Motor neuron (in vitro differentiated cells): ENCODE measurements around the gene CAMTA1. TPM values are rescaled to one million over a fixed set of nuclear protein-coding genes. Genes with fewer than 3 reads are reported as not detected.

Experiments used
- ATAC-seq, 8 experiments: fragments of 200-7000 bp; cut with Tn5 transposase; replicated peaks in 6 of 8; 2 replicates each; pipeline ENCODE4 v1.8.0; 2021; ENCODE audit warnings: mild to moderate bottlenecking in 8 of 8, moderate library complexity in 8 of 8
- H3K27ac ChIP-seq, 2 donors: fragments of 250-450 bp; sonication (Bioruptor Pico); 2 replicates each; pipeline ENCODE4 v1.9.0; 2021; ENCODE audit warnings: antibody characterized with exemption in 2 of 2, mild to moderate bottlenecking in 2 of 2, moderate library complexity in 1 of 2
- H3K4me1 ChIP-seq, 2 donors: fragments of 250-450 bp; sonication (Bioruptor Pico); replicated peaks in 1 of 2; 2 replicates each; pipeline ENCODE4 v1.6.1; 2021; ENCODE audit warnings: antibody characterized with exemption in 2 of 2, mild to moderate bottlenecking in 2 of 2, moderate library complexity in 1 of 2
- H3K4me3 ChIP-seq, 5 donors: fragments of 250-450 bp; sonication (Bioruptor Pico); 2 replicates each; pipeline ENCODE4 v1.9.0; 2021; ENCODE audit warnings: antibody characterized with exemption in 5 of 5, mild to moderate bottlenecking in 5 of 5, moderate library complexity in 4 of 5
- WGBS, 10 experiments: fragments of 450-650 bp; shearing (Covaris generic); methylation state at CpG; one replicate each; pipeline ENCODE4 v1.0.0; 2022; 5-methylcytosine and 5-hydroxymethylcytosine counted together
- in situ Hi-C, 9 experiments: fragments of 400-800 bp; cut with MboI; loops; one replicate each; pipeline ENCODE4 v1.15.0; 2021; ENCODE audit warnings: low sequenced_read_pairs in 9 of 9, low pct_unique_long_range_greater_than_20kb in 2 of 9; ENCODE audit not compliant: unreplicated experiment in 9 of 9
- total RNA-seq, 8 experiments: library from RNA; unstranded; fragments of 300-600 nt; gene quantifications; 2 replicates each; pipeline versions ENCODE4 v1.2.3 to v1.2.4, GENCODE V29; 2022

CAMTA1 gene
- total RNA-seq, 8 experiments from 2014 or later, result 38.5 to 145 (median 77.6) TPM

DNA sequence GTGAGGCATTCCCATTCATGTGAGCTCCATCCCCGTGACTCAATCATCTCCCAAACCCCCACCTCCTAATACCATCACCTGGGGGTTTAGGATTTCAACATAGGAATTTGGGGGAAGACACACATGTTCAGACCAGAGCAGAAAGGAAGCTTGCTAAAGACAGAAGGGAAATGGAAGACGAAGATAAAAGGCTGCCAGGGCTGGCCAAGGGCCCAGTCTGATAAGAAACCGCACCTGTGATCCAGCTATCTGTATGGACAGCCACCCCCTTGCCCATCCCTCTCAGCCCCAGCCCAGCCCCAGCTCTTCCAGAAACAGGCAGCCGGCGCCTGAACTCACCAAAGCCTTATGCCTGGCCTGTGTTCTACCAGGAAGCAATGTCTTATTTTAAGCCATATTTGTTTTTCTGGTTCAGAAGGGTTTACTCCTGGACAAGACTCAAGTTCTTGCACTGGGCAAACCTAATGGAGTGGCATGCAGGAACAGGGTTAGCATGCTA is 787.4 kb downstream of the CAMTA1 start:
- peaks cover 11 to 22% of the 10 kb centered on the region in 2 donors for H3K4me1 ChIP-seq
- no peak for ATAC-seq
- H3K4me3 ChIP-seq, result no peak overlapping the region
- in situ Hi-C loops, result no loop called here
- H3K27ac ChIP-seq, result no peak overlapping the region
- WGBS, 10 experiments, result 3 to 93% (median 73%) methylated on average over 1 to 5 of the region's 5 CpGs; no CpG with 5 or more reads in 4 of the 10 experiments

DNA sequence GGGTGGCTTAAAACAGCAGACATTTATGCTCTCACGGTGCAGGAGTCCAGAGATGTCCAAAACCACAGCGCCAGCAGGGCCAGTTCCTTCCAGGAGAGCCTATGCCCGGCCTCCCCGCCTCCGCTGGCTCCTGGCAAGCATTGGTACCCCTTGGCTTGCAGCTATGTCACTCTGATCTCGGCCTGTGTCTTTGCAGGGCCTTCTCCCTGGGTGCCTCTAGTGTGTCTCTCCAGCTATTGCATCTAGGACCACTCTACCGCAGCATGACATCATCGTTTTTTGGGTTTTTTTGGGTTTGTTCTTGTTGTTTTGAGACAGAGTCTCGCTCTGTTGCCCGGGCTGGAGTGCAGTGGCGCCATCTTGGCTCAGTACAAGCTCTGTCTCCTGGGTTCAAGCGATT is 788.2 kb downstream of the CAMTA1 start:
- peaks cover 11 to 22% of the 10 kb centered on the region in 2 donors for H3K4me1 ChIP-seq
- H3K4me3 ChIP-seq, result no peak overlapping the region
- peak overlapping the region in 1 of 2 donors; percentile 57 for H3K27ac ChIP-seq
- no peak for ATAC-seq
- in situ Hi-C loops, result no loop called here
- 47 to 93% (median 81%) methylated on average over 2 to 11 of the region's 12 CpGs; no CpG with 5 or more reads in 4 of the 10 experiments for WGBS, 10 experiments

DNA sequence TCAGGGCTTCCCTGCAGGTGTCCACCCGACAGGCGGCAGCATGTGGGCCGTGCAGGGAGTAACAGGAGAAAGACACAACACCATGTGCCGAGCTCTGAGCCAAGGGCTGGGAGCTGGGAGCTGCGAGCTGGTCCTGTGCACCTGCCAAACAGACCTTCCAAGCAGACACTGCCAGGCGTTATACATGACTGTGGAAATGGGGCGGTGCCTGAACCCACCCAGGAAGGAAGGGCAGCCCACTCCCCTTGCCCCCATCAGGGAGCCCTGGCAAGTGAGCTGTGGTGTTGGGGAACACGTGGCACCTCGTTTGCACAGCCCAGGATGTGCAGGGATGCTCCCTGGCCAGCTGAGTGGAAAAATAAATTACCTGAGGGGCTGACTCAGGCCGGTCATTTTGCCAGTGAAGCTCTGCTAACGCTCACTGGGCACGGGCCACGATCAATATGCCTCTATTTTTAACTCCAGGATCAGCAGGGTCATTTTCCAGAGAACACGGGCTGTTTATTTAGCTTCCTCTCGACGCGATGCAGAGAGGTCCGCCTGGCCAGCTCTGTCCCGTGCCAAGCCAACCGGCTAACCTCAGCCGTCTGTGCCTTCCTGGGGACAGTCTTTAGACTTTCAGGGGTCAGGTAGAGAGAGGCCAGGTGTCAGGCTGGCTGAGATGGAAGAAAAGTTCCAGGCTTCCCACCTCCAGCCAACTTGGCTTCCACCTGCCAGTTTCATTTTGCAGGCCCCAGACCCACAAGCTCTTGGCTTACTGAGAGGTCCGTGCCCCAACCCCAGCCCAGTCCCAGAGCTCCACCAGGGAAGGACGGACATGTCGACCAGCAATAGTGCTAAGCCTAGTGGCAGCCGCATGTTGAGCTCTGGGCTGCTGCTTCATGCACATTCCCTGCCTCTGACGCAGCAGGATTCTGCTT is 789.1 kb downstream of the CAMTA1 start:
- 40 to 100% (median 62%) methylated on average over 1 to 22 of the region's 26 CpGs; no CpG with 5 or more reads in 3 of the 10 experiments for WGBS, 10 experiments
- Histone ChIP-seq H3K4me3 (no peak overlapping the region), H3K27ac (peak overlapping the region; percentile 48 to 57), H3K4me1 (peaks cover 11 to 22% of the 10 kb centered on the region in 2 donors)
- in situ Hi-C loops, result no loop called here
- ATAC-seq, result peak in 5 of 8 experiments; percentile 93 to 97 (median 94)

DNA sequence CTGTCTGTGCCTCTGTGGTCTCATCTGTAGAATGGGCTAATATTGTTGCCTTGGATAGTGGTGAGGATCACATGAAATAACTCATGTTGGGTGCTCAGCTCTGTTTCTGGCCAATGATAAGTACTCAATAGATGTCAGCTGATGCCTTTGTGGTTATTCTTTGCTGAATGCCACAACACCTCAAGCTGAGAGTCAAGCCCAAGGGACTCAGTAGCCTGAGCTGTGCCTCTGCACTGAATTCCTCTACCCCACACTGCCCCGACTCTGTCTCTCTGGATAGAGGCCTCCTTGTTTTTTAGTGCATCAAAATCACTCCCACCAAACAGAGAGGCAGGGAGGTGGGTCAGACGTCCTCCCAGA is 789.8 kb downstream of the CAMTA1 start:
- no peak for ATAC-seq
- 0 to 85% (median 51%) methylated on average over 1 to 2 of the region's 2 CpGs; no CpG with 5 or more reads in 4 of the 10 experiments for WGBS, 10 experiments
- H3K27ac ChIP-seq, result peak overlapping the region; percentile 47 to 54
- H3K4me3 ChIP-seq, result no peak overlapping the region
- H3K4me1 ChIP-seq, result peaks cover 11 to 22% of the 10 kb centered on the region in 2 donors
- in situ Hi-C loops, result no loop called here

DNA sequence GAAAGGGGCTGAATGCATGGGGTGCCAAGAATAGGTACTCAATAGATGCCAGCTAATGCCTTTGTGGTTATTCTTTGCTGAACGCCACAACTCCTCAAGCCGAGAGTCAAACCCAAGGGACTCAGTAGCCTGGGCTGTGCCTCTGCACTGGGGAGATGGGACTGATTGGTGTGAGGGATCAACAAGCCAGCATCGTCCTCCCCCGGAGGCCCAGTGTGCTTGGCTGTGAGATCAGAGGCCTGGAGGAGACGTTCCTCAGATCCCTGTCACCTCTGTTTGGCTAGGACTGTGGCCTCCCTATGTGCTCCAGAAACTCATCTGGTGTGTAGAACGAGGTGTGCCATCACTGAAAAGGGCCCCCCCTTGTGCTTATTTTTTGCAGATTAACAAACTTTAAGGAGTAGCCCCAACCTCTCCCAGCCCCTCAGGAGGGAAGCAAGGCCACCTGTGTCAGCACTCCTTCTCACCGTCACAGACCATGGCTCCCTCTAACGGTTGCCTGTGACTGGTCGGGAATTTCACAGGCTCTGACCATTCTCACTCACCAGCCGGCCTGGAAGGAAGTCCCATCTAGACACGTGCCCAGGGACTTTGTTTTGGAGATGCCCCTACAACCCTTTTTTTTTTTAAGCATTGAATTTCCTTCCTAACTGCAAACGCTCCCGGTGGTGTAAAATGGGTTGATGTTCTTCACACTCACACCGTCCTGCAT is 791.8 kb downstream of the CAMTA1 start:
- Histone ChIP-seq H3K27ac (no peak overlapping the region), H3K4me3 (no peak overlapping the region), H3K4me1 (peaks cover 24 to 36% of the 10 kb centered on the region in 2 donors)
- WGBS, 10 experiments, result 42 to 87% (median 68%) methylated on average over 3 to 13 of the region's 14 CpGs; no CpG with 5 or more reads in 3 of the 10 experiments
- in situ Hi-C loops, result no loop called here
- peak in 1 of 8 experiments; percentile 47 for ATAC-seq

DNA sequence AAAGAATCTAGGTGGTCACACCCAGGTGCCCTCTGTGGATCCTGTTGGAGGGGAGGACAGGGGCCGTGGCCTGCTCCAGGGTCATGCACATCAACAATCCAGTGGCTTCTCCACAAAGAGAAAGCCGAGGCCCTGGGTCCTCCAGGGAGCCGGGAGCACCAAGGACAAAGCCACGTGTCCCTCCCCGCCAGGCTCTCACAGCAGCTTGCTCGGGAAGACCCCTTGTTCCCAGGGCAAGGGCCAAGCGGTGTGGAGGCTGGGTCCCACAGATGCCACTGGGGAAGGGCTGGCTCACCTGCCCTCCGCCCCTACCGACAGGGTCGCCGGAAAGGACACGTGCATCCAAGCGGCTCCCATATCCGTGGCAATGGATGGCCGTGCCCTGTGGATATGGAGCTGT is 793.0 kb downstream of the CAMTA1 start:
- in situ Hi-C loops, result no loop called here
- ATAC-seq, result no peak
- Histone ChIP-seq H3K27ac (no peak overlapping the region), H3K4me3 (no peak overlapping the region), H3K4me1 (peaks cover 24 to 37% of the 10 kb centered on the region in 2 donors)
- 76 to 93% (median 87%) methylated on average over 1 to 11 of the region's 15 CpGs; no CpG with 5 or more reads in 5 of the 10 experiments for WGBS, 10 experiments

DNA sequence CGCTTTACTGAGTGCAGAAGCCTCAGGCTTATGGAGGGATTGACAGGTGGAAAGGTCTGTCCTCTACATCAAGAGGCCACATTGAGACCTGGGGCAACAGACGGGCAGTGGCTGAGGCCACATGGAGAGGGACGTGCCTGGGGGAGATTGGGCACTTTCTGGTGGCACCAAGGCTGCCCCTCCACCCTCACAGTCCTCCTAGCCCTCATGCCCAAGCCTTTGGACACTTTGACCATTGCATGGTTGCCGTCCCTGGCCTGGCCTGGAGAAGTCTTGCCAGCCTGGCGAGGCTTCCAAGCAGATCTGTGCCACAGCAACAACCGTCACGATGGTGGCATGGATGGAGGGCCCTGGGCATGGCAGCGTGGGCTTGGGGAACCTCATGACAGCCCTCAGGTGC is 793.8 kb downstream of the CAMTA1 start:
- 56 to 100% (median 87%) methylated on average over 2 to 7 of the region's 8 CpGs; no CpG with 5 or more reads in 2 of the 10 experiments for WGBS, 10 experiments
- ATAC-seq, result no peak
- no peak overlapping the region for H3K27ac ChIP-seq
- in situ Hi-C loops, result no loop called here
- no peak overlapping the region for H3K4me3 ChIP-seq
- peaks cover 26 to 29% of the 10 kb centered on the region in 2 donors for H3K4me1 ChIP-seq

DNA sequence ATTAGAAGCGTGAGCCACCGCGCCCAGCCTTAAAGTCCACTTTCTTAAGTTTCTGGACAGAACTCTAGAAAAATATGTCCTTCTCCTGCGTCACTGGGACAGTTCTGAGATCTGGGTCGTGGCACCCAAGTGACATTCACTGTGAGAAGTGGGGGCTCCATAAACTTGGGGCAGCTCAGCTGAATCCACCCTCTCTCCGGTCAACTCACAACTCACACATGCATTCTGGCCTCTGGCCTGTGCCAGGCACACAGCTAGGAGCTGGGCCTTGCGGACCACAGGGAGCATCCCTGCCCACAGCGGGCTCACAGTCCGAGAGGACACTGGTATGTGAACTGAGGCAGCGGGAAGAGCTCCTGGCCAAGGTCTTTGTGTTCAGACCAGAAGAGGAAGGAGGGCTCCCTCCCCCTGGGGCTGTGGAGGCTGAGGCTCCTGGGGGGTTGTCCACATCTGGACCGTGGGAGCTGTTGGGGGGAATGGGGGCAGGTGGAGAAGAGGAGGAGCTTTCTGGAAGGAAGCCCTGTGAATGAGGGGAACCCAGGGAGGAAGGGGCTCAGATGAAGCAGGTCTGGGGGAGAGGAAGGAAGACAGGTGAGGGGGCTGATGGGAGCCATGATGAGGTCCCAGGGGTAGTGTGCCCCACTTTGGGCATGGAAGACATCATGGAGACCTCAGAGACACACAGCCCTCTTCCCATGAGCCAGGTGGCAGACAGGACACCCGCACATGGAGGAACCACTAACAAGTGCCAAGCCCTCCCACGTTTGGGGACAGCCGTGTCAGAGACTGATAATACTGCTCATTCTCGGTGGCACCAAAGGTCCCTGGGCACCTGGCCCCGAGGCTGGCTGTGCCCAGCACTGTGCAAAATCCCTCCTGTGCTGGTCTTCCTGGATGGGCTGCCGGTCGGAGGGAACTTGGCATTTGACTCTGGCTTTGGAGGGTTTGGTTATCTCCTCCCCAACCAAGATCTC is 794.9 kb downstream of the CAMTA1 start:
- no peak for ATAC-seq
- Histone ChIP-seq H3K4me1 (peaks cover 17 to 19% of the 10 kb centered on the region in 2 donors), H3K4me3 (no peak overlapping the region), H3K27ac (no peak overlapping the region)
- in situ Hi-C loops, result no loop called here
- WGBS, 10 experiments, result 59 to 100% (median 83%) methylated on average over 2 to 14 of the region's 18 CpGs; no CpG with 5 or more reads in 4 of the 10 experiments

DNA sequence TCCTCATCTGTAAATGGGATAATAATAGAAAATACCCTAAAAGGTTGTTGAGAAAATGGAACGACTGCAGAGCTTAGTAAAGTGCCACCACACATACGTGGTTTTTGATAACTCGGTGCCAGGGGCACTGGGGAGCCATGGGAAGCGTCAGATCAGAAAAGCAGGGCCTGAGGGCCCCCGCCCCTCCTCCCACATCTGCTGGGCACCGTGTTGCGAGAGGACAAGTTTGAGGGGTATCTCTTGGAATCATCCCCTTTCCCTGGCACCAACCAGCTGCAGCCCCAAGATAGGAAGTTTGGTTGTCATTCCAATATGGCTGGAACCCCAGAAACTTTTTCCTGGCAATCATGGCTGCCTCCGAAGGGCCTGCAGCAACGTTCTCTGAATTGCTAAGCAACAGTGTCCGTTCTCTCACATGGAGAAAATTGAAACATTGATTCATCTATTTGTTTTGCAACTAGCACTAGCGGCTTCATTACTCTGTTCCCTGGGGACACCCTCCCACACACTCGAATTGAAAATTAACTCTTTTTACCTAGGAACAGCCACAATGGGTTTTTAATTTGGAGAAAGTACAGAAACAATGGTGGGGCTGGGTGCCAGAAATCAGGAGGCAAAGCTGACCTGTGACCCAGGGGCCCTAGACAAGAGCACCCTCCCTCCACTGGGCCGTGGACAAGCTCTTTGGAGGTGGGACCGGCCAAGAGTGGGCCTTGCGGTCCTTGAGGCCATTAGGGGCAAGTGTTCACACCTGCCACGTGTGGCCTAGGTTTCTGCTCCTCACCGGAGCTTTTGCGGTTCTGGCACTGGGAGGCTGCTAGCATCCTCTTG is 795.9 kb downstream of the CAMTA1 start:
- H3K4me1 ChIP-seq, result peaks cover 16% of the 10 kb centered on the region in 2 donors
- in situ Hi-C loops, result no loop called here
- H3K4me3 ChIP-seq, result no peak overlapping the region
- WGBS, 10 experiments, result 0 to 100% (median 62%) methylated on average over 1 to 15 of the region's 18 CpGs
- peak in 4 of 8 experiments; percentile 31 to 54 (median 46) for ATAC-seq
- no peak overlapping the region for H3K27ac ChIP-seq

DNA sequence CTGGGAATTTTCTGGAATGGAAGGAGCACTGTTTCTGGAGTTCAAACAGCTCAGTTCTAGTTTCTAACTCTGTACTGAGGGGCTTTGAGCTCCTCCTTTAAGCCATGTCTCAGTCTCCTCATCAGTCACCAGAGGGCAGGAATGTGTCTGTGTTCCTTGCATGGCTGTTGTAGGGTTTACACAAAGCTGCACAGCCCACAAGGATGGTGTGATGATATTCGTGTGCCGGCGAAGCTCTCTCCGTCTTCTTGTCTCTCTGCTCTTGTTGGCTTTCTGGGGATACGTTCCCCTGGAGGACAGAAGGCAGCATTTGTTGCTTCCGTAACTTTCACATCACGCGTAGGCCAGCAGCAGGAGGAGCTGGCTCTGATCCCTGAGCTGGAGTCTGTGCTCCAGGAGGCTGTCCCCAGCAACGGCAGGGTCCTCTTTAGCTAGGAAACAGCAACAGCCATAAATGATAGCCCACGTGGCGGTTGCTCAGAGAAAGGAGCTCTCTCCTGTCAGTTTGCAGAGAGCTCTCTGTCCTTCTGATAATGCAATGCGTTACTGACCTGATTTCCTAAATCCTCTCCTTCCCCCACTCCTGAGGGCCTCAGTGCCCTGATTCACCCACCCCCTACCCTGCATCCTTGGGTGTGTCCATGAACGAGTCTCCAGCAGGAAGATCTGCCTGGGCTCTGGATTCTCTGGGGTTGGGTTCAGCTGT is 796.7 kb downstream of the CAMTA1 start:
- H3K27ac ChIP-seq, result peak overlapping the region; percentile 5 to 11
- H3K4me1 ChIP-seq, result peaks cover 16% of the 10 kb centered on the region in 2 donors
- ATAC-seq, result peak in 5 of 8 experiments; percentile 38 to 75 (median 44)
- 30 to 85% (median 74%) methylated on average over 3 to 13 of the region's 13 CpGs; no CpG with 5 or more reads in 5 of the 10 experiments for WGBS, 10 experiments
- no peak overlapping the region for H3K4me3 ChIP-seq
- in situ Hi-C loops, result no loop called here

DNA sequence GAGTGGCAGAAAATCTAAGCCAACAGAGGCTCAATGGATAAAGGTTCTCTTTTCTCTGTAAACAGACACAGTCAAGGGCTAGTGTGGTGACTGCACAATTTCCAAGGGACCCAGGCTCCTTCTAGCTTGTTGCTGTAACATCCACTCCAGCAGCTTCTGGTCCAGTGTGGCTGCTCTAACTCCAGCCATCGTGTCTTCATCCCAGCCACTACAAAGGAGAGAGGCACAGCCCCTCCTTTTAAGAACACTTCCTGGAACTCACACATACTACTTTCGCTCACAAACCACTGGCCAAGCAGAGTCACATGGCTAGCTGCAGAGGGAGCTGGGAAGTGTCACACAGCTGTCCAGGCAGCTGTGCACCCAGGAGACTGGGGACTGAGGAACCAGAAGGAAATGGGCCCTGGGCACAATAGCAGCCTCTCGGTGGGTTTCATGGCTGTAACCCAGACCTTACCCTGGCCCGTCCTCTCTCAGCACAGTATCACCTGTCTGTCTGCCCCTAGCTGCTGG is 797.3 kb downstream of the CAMTA1 start:
- in situ Hi-C loops, result no loop called here
- ATAC-seq, result no peak
- Histone ChIP-seq H3K4me1 (peaks cover 20 to 22% of the 10 kb centered on the region in 2 donors), H3K4me3 (no peak overlapping the region), H3K27ac (peak overlapping the region in 1 of 2 donors; percentile 11)
- WGBS, 10 experiments, result 40 to 87% (median 86%) methylated on average over 1 to 3 of the region's 4 CpGs; no CpG with 5 or more reads in 5 of the 10 experiments
